Fibroblast of skin of right quadriceps (primary cell): ENCODE measurements around the gene LIMS4.
"Not testable (repeated sequence)": the region's sequence is repeated elsewhere in the genome, so short reads cannot be mapped to it uniquely, and the experiment has no call there.

Experiments
- DNase-seq: peaks from one replicate; pipeline ENCODE4 v3.0.0-alpha.2; 2013

LIMS4 gene, protein sequence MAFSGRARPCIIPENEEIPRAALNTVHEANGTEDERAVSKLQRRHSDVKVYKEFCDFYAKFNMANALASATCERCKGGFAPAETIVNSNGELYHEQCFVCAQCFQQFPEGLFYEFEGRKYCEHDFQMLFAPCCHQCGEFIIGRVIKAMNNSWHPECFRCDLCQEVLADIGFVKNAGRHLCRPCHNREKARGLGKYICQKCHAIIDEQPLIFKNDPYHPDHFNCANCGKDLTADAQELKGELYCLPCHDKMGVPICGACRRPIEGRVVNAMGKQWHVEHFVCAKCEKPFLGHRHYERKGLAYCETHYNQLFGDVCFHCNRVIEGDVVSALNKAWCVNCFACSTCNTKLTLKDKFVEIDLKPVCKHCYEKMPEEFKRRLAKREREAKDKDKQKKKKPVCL

DNA sequence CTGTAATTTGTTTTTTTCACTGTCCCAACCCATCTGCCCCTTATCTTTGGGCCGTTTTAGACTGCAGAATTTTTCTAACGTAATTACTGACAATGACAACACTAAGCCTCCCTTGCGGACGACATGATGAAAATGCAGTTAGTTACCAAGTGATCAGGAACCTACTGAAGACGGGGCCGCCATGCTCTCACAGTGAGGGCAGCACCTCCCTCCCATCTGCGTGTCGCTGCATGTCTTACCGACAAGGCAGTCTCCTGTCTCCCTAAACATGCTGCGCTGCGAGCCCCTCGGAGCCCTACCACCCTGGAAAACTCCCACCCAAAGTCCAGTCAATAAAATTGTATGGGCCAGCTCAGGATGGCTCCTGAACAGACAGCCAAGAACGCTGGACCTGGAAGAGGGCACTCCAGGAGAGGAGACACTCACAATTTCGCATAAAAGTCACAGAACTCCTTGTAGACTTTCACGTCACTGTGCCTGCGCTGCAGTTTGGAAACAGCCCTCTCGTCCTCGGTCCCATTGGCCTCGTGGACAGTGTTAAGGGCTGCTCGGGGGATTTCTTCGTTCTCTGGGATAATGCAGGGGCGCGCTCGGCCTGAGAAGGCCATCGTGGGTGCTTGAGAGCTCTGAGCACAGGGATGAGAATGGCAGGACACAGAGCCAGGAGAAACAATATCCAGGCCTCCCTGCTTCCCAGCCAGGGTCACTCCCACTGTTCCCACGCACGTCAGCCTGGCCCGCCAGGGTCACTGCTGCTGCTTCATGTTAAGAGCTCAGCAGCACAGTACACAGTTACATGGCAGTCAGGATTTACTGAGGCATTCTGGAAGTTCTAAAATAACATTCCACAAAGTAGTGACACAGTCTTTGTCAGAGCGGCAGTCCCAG lies at the start of gene LIMS4:
Gene LIMS4 (minus strand): TSS at position 646 of the 888 bp plus-strand sequence. CDS start 38 bp downstream, at position 608.
- DNase-seq: not testable (repeated sequence)

DNA sequence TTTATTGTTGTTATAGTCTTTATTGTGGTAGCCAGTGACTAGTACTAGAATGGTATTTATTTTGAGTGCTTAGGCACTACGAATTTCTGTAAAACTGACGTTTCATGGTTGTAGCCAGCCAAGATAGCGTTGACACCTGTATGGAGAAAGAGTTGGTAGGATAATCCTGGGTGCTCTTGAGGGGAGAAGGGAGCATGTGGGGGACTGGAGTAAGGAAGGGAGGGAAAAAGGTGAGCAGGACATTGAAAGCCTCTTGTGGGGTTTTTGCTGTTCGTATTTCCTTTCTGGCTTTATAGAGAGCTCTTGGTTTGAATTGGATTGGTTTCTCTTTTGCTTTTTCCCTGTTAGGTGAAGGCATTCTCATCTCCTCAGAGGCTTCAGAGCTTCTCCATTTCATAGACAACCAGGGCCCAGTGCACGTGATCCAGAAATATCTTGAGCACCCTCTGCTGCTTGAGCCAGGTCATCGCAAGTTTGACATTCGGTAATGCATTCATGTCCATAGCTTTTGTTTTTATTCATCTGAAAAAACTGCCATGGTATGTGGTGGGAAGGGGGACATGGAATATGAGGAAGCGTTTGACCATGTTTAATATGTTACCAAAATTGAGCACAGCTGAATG lies 27.2 kb upstream of the LIMS4 start:
- not testable (repeated sequence) for DNase-seq

DNA sequence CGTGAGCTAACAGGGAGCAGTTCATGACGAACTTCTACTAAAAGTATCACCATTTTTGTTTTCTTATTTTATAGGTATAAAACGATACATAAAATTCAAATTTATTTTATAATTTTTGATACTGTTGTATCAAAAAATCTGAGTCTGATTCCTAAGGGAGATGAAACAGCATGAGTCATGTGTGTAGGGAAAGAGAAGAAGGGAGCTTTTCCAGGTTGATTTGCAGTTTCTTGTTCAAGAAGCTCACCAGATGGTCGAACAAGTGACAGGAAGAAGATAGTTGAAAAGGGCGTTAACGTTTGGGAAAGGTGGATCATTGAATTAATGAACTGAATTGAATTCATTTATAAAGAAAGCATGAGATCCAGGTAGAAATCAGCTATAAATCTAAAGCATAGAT lies 23.4 kb upstream of the LIMS4 start:
- not testable (repeated sequence) for DNase-seq

DNA sequence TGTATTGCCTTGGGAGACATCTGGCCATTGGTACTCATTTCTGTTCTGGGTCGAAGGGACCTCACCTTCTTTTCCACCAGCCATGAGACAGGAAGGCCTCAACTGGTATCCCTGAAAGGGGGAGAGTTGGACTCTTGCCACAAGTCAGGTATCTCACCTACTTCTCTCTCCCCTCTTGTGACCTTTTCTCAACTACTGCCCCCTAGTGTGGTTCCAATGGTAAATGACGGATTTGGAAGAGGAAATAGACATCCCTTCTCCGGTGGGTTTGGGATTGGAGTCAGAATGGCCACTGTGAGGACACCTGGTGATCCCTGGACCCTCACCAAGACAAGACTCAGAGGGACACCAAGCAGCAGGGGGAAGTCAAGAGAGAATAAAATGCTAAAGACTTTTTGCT lies 21.9 kb upstream of the LIMS4 start:
- not testable (repeated sequence) for DNase-seq

DNA sequence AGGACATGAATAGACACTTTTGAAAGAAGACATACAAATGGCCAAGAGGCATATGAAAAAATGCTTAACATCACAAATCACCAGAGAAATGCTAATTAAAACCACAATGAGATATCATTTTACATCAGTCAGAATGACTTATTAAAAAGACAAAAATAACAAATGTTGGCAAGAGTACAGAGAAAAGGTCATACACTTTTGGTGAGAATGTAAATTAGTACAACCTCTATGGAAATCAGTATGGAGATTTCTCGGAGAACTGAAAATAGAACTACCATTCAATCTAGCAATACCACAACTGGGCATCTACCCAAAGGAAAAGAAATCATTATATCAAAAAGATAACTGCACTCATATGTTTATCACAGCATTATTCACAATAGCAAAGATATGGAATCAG lies 16.4 kb upstream of the LIMS4 start:
- DNase-seq: not testable (repeated sequence)

DNA sequence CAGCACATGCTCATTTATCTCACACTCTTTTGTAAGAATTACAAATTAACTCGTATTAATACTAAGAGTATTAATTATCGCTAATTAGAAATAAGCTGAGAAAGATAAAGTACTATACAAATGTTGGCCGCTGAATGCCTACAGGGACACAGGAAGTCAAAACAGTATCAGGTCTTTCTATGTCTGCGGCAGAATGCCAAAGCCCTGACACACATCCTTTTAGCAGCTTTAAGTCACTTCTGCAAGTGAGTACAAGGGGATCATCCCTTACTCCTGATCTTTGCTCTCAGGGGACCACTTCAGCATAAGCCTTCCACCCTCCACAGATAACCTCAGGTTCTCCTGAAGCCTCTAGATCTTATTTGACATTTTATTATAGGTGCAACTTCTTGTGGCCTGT lies 10.1 kb upstream of the LIMS4 start:
- DNase-seq: not testable (repeated sequence)

DNA sequence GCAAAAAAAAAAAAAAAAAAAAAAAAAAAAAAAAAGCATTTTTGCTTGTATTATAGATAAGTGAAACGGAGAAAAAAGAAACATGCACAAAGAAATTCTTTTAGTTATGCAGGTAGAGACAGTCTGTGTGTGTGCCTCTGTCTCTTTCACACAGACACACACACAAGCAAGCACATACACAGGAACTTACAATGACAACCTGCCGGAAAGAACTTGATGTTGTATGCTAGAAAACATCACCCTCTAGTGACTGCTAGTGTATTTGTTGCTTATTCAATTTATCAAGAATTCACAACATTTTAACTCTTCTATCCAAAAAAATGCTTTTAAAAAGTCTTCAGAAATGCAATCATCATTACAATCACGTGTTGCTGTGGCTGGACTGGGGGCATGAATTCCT lies 8.6 kb upstream of the LIMS4 start:
- not testable (repeated sequence) for DNase-seq

DNA sequence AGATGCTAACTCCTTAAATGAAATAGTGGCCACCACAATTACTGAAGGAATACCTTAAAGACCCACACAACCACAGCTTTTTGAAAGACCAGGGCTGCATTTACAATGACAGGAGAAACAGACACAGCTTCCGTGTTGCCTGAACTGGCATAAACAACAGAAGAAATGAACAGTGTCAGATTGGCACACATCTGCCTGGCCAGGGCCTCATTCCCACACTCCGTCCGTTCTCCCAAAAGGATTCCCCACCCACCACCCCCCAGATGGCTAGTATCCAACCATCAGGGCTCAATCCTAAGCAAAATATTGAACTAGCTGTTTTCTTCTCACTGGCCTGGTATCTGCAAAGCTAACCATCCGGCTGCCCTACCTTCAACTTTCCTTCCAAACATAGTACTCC lies 7.5 kb upstream of the LIMS4 start:
- not testable (repeated sequence) for DNase-seq

DNA sequence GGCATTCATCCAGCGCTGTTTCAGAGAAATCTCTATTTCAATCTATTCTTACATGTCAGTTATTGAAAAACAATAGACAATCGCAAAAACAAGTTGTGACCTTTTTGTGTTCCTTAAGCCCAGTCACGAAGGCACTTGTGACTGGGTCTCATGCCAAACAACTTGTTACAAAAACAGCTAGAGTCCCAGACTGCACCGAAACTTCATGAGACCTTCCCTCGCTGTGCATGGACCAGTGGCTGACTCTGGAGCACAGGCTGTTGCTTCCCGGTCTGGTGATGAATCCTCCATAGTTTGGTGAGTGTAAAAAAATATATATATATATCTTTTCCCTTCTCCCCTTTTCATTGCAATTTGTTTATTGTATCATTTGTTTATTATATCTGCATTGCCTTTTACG lies 4.8 kb upstream of the LIMS4 start:
- not testable (repeated sequence) for DNase-seq

DNA sequence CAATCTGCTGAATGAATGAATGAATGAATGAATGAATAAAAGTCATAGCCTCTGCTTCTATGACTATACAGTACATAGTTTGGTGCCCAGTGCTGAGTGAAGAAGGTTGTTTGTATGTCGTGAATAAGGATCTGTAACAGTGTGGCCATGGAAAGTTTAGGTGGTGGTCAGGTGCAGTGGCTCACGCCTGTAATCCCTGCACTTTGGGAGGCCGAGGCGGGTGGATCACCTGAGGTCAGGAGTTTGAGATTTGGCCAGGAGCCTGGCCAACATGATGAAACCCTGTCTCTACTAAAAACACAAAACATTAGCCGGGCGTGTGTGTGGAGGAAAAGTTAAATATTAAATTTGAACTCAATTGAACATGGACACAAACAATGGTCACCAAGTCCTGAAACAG lies 4.3 kb upstream of the LIMS4 start:
- not testable (repeated sequence) for DNase-seq

DNA sequence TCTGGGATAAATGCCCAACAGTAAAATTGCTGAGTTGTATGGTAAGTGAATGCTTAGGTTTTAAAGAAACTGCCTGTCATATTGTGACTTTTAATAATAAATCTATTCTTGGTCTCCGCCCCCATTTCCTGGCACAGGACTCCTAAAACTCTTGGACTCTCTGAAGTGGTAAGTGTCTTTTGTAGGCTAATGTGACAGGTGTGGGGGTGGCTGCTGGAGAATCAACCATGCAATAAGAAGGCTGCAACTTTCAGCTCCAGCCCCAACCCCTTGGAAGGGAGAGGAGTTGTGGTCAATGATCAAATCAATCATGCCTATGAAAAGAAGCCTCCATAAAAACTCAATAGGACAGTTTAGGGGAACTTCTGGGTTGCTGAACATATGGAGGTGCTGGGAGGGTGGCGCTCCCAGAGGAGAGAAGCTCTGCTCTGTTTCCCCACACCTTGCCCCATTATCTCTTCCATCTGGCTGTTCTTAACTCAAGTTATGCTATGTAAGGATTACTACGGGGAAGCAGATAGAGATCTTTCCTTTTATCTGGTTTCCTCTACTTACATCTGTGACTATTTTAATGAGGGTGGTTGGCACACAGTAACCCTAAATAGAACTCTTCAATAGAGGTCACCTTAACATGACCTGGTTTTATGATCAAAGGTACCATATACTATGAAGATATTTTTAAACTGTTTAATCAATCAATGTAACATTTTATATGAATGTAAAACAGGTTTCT lies 3.2 kb upstream of the LIMS4 start:
- DNase-seq: not testable (repeated sequence)

DNA sequence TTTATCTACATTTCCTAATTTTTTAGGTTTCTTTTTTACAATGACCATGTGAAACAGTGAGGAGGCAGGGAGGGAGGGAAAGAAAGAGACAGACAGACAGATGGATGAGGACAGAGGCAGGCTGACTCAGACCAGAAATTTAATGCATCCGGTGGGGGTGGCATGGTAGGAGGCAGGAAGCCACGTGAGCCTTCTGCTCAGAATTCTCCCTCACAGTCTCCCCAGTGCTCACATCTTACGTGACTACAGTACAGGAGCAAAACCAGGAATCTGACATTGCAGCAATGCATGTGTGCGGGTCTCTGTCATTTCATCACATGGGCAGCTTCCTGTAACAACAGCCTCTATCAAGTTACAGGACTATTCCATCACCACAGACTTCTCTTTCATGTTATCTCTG lies 2.3 kb upstream of the LIMS4 start:
- not testable (repeated sequence) for DNase-seq

DNA sequence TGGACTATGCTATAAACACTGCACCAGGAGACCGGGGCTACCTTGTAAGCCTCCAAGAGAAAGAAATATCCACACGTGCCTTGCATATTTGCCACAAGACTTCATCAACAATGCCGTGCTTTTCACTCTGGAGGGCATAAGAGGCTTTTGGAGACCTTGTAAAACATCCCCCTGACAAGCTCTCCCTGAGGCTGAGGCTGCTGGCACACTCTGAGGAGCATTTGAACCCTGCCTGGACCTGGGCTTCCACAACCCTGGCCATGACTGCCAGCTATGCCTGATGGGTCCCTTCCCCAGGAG lies 393 bp upstream of the LIMS4 start:
- not testable (repeated sequence) for DNase-seq

DNA sequence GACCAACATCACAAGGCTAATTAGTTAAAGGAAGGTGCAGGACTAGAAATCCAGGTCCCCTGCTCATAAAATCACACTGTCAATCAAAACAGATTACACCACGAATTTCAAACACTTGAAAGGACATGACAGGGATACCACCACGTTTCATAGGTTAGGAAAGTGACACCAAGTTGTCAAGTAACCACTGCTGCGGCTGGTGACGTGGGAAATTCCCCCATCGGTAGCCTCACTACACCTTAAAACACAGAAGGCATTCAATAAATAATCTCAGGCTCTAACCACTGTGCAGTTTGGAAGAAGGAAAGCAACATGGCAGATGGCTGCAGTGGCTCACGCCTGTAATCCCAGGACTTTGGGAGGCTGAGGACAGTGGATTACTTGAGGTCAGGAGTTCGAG lies 3.7 kb downstream of the LIMS4 start:
- not testable (repeated sequence) for DNase-seq

DNA sequence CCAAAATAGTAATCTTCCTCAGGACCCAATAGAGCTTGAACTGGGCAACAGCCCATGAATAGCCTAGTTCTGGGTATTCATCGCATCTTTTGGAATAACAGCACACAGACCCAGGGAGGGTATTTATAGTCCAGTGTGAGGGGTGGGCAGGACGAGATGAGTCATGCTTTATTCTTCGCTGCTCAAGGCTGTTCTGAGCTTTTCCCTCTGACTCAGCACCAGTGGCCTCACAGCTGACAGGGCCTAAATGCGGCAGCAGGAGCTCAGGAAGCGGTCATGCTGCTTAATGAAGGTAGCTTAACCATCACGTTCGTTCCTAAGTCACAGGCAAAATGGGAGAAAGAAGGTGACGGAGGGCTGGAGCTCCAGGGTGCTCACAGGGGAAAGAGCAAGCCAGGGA lies 7.3 kb downstream of the LIMS4 start:
- not testable (repeated sequence) for DNase-seq

DNA sequence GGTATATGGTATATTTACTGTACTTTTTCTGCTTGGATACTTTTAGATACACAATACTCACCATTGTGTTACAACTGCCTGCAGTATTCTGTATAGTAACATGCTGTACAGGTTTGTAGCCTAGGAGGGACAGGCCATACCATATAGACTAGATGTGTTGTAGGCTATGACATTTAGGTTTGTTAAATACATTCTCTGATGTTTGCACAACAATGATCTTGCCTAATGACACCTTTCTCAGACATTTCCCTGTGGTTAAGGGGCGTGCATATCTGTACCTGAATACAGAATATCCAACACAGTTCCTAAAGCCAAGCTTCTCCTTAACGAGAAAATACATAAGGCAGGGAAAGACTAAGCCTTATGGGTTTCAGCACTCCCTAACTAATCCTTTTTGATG lies 10.2 kb downstream of the LIMS4 start:
- not testable (repeated sequence) for DNase-seq

DNA sequence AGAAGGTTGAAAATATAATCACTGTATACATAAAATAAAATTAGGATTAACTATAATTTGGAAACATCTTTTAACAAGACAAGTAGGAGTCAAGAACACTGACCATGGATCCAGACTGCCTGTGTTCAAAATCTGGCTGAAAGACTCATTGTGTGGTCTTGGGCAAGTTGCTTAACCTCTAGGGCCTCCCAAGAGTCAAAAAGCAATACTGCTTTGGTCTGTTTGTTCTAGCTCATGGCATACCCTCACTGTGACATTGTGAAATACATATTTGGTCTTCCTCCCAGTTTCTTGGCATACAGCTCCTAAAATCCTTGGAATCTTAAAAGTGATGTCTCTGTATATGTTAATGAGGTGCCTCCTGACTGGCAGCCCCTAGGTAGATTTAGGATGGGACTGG lies 12.3 kb downstream of the LIMS4 start:
- DNase-seq: not testable (repeated sequence)

DNA sequence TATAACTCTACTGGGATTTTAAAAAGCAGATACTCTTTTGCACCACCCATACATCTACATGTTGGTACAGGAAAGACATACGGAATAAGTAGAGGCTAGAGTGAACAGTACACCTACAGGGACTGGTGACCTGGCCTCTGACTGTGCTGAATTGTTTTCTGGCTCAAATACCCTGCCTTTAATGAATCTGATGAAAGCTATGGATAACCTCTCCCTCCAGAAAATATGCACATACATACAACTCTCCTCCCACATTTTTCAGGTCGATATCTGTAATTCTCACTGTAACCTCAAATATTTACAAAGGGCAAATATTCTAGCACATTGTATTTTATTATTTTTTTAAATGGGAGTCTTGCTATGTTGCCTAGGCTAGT lies 15.4 kb downstream of the LIMS4 start:
- not testable (repeated sequence) for DNase-seq

DNA sequence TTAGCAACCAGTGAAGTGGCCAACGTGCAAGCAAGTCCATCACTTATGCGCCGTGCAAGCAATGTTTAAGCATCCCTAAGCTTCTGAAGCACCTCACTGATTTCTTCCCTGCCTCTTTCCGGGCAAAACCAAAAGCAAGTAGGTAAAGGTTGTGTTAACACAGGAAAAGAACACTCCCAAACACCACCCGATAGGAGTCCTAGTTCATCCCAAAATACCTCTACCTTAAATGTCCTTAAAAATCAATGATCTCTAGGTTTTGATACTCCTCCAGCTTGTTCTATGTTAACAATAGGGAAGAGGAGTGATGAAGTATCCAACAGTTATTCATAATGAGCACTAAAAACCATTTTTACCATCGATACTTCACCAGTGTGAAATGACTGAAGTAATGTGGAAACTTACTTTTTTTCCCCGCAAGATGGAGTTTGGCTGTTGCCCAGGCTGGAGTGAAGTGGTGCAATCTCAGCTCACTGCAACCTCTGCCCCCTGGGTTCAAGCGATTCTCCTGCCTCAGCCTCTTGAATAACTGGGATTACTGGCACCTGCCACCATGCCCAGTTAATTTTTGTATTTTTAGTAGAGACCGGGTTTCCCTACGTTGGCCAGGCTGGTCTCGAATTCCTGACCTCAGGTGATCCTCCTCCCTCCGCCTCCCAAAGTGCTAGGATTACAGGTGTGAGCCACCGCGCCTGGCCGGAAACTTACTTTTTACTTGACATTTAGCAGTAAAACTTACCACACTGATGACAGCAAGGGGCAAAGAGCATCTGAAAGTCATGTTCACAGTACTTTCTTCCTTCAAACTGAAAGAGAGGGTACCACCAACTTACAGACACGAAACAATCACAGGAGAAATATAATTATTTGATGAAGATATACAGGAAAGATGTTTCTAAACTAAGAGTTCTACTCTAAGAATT lies 16.1 kb downstream of the LIMS4 start:
- not testable (repeated sequence) for DNase-seq

DNA sequence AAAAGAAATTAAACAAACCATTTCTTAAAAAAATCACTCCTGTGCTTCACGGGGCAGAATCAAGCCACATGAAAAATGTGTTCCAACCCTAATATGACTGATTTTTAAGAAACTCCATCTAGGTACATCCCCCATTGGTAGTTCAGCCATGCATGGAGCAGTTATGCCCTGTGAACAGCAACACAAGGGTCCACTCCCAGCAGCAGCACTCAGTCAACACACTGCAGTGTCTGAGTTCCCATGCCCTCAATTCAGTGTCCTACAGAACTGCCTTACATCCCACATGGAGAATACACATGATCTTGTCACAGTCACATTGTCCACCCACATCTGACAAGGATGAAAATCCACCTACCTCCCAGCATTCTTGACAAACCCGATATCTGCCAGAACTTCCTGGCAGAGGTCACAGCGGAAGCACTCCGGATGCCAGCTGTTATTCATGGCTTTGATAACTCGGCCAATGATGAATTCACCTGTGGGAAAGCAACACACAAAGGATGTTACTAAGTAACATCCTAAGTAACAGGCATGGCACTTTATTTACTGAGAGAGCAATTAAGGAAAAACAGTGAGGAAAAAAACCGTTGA lies 17.4 kb downstream of the LIMS4 start:
- not testable (repeated sequence) for DNase-seq

DNA sequence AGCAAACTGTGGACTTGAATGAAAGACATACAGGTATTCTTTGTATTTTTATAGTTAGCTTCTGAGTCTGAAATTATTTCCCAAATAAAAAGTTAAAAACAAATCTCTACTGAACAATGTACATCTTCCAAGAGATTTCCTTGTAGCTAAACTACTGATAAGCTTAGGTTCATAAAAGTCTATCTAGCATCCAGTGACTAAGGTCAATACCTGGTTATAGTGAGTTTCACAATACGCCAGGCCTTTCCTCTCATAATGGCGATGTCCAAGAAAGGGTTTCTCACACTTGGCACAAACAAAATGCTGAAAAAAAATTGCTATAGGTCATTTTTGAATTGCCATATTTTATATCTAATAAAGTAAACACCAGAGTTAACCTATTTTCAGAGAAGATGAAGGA lies 21.7 kb downstream of the LIMS4 start:
- DNase-seq: not testable (repeated sequence)
